Heart right ventricle (tissue), 16 donors: ENCODE results near the gene SLC6A6. TPM values are rescaled to one million over a fixed set of nuclear protein-coding genes. Genes with fewer than 3 reads are reported as not detected.

Experiments
- ATAC-seq, 8 donors: fragments of 200-7000 bp; cut with Tn5 transposase; one replicate each; pipeline ENCODE4 v1.9.1; 2020; ENCODE audit warnings: mild to moderate bottlenecking in 8 of 8, moderate library complexity in 8 of 8, moderate number of reproducible peaks in 1 of 8
- DNase-seq, 2 donors: peaks; one replicate each; pipeline ENCODE4 v3.0.0-alpha.2; 2020
- H3K27ac ChIP-seq, 10 donors: fragments of 200-600 bp; sonication (generic) in 2 of 10; one replicate each; pipeline versions ENCODE4 v1.5.0 to v1.8.0; 2020 to 2022; ENCODE audit warnings: mild to moderate bottlenecking in 3 of 10
- H3K27me3 ChIP-seq, 7 donors: fragments of 200-600 bp; one replicate each; pipeline ENCODE4 v1.8.0; 2021 to 2022; ENCODE audit warnings: mild to moderate bottlenecking in 2 of 7
- H3K36me3 ChIP-seq, 9 donors: fragments of 200-600 bp; sonication (generic) in 1 of 9; one replicate each; pipeline versions ENCODE4 v1.5.0 to v1.8.0; 2020 to 2022; ENCODE audit warnings: mild to moderate bottlenecking in 2 of 9
- H3K4me1 ChIP-seq, 9 donors: fragments of 200-600 bp; sonication (generic) in 1 of 9; one replicate each; pipeline versions ENCODE4 v1.5.0 to v1.8.0; 2020 to 2022; ENCODE audit warnings: mild to moderate bottlenecking in 4 of 9
- H3K4me3 ChIP-seq, 10 donors: fragments of 200-600 bp; sonication (generic) in 2 of 10; one replicate each; pipeline versions ENCODE4 v1.5.0 to v1.8.0; 2020 to 2022; ENCODE audit warnings: mild to moderate bottlenecking in 7 of 10, moderate library complexity in 2 of 10
- H3K9me3 ChIP-seq, 11 donors: fragments of 200-600 bp in 10 of 11; sonication (generic) in 2 of 11; one replicate each; pipeline versions ENCODE4 v1.5.0 to v1.8.0; 2013 to 2022; ENCODE audit warnings: mild to moderate bottlenecking in 2 of 11, control low read depth in 1 of 11, moderate library complexity in 1 of 11
- CTCF ChIP-seq, 9 donors: fragments of 200-600 bp; sonication (generic) in 2 of 9; IDR thresholded peaks; one replicate each; pipeline versions ENCODE4 v1.5.0 to v1.8.0; 2021 to 2022; ENCODE audit warnings: antibody characterized with exemption in 9 of 9, mild to moderate bottlenecking in 5 of 9, moderate library complexity in 1 of 9
- WGBS, 2 donors: extraction: QIAGEN DNeasy Blood & Tissue Kit; methylation state at CpG; one replicate each; pipeline ENCODE4 v1.1.7; 2013; ENCODE audit warnings: inconsistent platforms in 1 of 2; 5-methylcytosine and 5-hydroxymethylcytosine counted together
- intact Hi-C, 10 donors: fragments of 100-400 bp; cut with DNase I; formaldehyde crosslinking; loops; one replicate each; pipeline versions ENCODE4 v1.11.1 to v1.14.2; 2022
- polyA plus RNA-seq, 2 donors: library from polyadenylated mRNA; stranded (reverse); fragments of 200-250 nt; gene quantifications; one replicate each; pipeline ENCODE4 v1.2.3, GENCODE V29; 2013
- total RNA-seq, 10 donors: library from RNA; stranded (reverse); fragmentation: NEBNext Ultra II Directional in 3 of 10; extraction: Animal tissue kit (Norgen Biotek cat#: 25700) in 3 of 10; gene quantifications; one replicate each; pipeline versions ENCODE4 v1.2.1 to v1.2.4, GENCODE V29; 2021 to 2023
- donor health status: Arrhythmogenic right ventricular cardiomyopathy.
- donor health status: ischemic (EF 13 %, LVEDD 7.1; RV severe dilation, severe dysfunction).
- donor health status: healthy with polysubstance abuse.
- donor health status: DM: no; HTN: yes; CAD: no.
- donor health status: DM: no; HTN: no; CAD: no.
- donor health status: ischemic (EF 25% LVEDD 6.9; RV normal size, moderate dysfunction).
- donor health status: ischemic (EF 25% LVEDD 5.7; RV mildly dilated, moderate dysfunction).
- donor health status: healthy.
- donor health status: DM: yes; HTN: yes; CAD: no.
- donor health status: Ischemic cardiomyopathy.
- donor health status: ischemic (EF 35%, LVEDD 5.7; RV mildly dilated, moderate dysfunction).
- donor health status: nonischemic (EF 11% LVEDD 7.7; RV severe dilation, severe dysfunction).
- donor health status: DM: yes; HTN: yes; CAD: no.
- donor health status: PGD.
- donor health status: ischemic (EF 29% LVEDD 5.4; RV normal size, mild dysfunction).
- donor health status: nonischemic (EF 23%, LVEDD 6.1; RV moderate dilation, normal function).

SLC6A6 gene
- total and polyA plus RNA-seq, 12 donors = 7.7 to 68.7 (median 44.0) TPM

- intact Hi-C loops = no loop called here
- Histone ChIP-seq H3K4me3 (no peak overlapping the region), H3K27ac (no peak overlapping the region), H3K4me1 (peaks cover 3 to 35% (median 14%) of the 10 kb centered on the region in 9 donors), H3K27me3 (peaks cover 0 to 11% (median 0%) of the 10 kb centered on the region in 7 donors), H3K36me3 (no peaks in the 10 kb centered on the region), H3K9me3 (no peaks in the 10 kb centered on the region)
- DNase-seq = no peak
- WGBS, 2 donors = 92 to 95% methylated on average over 10 of the region's 10 CpGs
- ATAC-seq = no peak
- TF ChIP-seq CTCF (IDR thresholded peaks at IDR 0.05) = no peak
Measured at GRCh38 chr3:14379843-14380242, 22.6 kb upstream of the SLC6A6 start.

- peaks cover 0 to 23% (median 0%) of the 10 kb centered on the region in 9 donors for H3K4me1 ChIP-seq
- DNase-seq = no peak
- no peak overlapping the region for H3K27ac ChIP-seq
- intact Hi-C loops = no loop called here
- WGBS, 2 donors = 64 to 66% methylated on average over 9 of the region's 9 CpGs
- no peak overlapping the region for H3K4me3 ChIP-seq
- peaks cover 0 to 4% (median 0%) of the 10 kb centered on the region in 11 donors for H3K9me3 ChIP-seq
- no peak for TF ChIP-seq CTCF (IDR thresholded peaks at IDR 0.05)
- no peaks in the 10 kb centered on the region for H3K36me3 ChIP-seq
- H3K27me3 ChIP-seq = peaks cover 0 to 25% (median 17%) of the 10 kb centered on the region in 7 donors
- ATAC-seq = peak in 2 of 8 donors; percentile 15 to 17
Measured at GRCh38 chr3:14386254-14386653, 16.2 kb upstream of the SLC6A6 start.

- ATAC-seq = peak in 3 of 8 donors; percentile 23 to 69 (median 34)
- Histone ChIP-seq H3K36me3 (no peaks in the 10 kb centered on the region), H3K4me3 (no peak overlapping the region), H3K27ac (no peak overlapping the region), H3K27me3 (peaks cover 0 to 36% (median 25%) of the 10 kb centered on the region in 7 donors), H3K4me1 (peaks cover 0 to 29% (median 3%) of the 10 kb centered on the region in 9 donors), H3K9me3 (peaks cover 0 to 4% (median 0%) of the 10 kb centered on the region in 11 donors)
- WGBS, 2 donors = 63 to 64% methylated on average over 5 of the region's 5 CpGs
- DNase-seq = no peak
- intact Hi-C loops = no loop called here
- TF ChIP-seq CTCF (IDR thresholded peaks at IDR 0.05) = no peak
Measured at GRCh38 chr3:14388201-14388600, 14.2 kb upstream of the SLC6A6 start.

- no peak for TF ChIP-seq CTCF (IDR thresholded peaks at IDR 0.05)
- H3K36me3 ChIP-seq = no peaks in the 10 kb centered on the region
- H3K4me1 ChIP-seq = peaks cover 0 to 29% (median 3%) of the 10 kb centered on the region in 9 donors
- no peak overlapping the region for H3K27ac ChIP-seq
- peaks cover 0 to 4% (median 0%) of the 10 kb centered on the region in 11 donors for H3K9me3 ChIP-seq
- DNase-seq = no peak
- intact Hi-C loops = no loop called here
- peaks cover 0 to 36% (median 25%) of the 10 kb centered on the region in 7 donors for H3K27me3 ChIP-seq
- H3K4me3 ChIP-seq = no peak overlapping the region
- 68 to 76% methylated on average over 6 of the region's 6 CpGs for WGBS, 2 donors
- no peak for ATAC-seq
Measured at GRCh38 chr3:14389166-14389606, 13.2 kb upstream of the SLC6A6 start.
